Mucosa of gallbladder (tissue), 1 donor: ENCODE results near the gene PNLIPRP1. TPM values are rescaled to one million over a fixed set of nuclear protein-coding genes. Genes with fewer than 3 reads are reported as not detected.

Experiments used
- DNase-seq: peaks from one replicate; pipeline ENCODE4 v3.0.0-alpha.2; 2020; ENCODE audit warnings: low spot score
- total RNA-seq: library from RNA; stranded (reverse); gene quantifications from one replicate; pipeline ENCODE4 v1.2.1, GENCODE V29; 2021
- donor health status: DM: no; HTN: no; CAD: no.

The PNLIPRP1 gene
- 2.1 TPM for total RNA-seq

DNA sequence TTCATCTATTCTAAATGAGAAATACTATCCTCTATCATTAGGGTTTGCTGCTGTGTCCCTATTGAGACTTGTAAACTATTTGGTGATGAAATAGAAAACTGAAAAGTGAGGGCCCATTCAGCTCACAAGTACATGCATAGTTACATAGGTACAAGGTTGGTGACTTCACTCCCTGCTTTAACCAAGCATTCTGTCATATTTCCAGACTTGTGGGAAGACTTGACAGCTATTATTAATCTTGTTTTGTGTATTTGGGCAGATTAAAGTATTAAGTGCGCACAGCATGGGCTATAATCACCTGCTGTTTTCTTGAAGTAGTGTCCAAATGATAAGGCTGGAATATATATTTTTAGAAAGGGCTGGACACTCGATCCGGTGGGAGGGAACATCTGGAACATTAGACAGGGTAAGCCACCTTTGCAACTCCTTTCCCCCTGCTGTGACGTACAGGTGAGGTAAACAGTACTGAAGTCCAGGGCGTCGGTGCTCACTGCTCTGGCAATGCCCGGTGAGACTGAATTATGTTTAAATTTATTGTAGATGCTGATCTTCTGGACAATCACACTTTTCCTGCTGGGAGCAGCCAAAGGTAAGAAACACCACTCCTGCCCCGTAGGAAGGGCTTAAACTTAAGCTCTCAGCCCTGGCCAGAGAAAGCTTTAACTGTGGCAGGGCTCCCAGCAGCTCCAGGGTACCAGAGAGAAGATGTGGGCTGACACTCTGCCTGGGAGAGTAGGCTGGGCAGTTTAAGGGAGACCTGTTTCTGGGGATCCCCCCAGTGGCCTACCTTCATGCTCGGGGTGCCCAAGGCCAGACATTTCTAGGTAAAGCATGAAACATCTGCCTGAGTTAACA is at the start of gene PNLIPRP1:
TSS of gene PNLIPRP1 (plus strand) at position 370 of the 855 bp plus-strand sequence. CDS start at position 541, 171 bp downstream.
- DNase-seq: no peak

DNA sequence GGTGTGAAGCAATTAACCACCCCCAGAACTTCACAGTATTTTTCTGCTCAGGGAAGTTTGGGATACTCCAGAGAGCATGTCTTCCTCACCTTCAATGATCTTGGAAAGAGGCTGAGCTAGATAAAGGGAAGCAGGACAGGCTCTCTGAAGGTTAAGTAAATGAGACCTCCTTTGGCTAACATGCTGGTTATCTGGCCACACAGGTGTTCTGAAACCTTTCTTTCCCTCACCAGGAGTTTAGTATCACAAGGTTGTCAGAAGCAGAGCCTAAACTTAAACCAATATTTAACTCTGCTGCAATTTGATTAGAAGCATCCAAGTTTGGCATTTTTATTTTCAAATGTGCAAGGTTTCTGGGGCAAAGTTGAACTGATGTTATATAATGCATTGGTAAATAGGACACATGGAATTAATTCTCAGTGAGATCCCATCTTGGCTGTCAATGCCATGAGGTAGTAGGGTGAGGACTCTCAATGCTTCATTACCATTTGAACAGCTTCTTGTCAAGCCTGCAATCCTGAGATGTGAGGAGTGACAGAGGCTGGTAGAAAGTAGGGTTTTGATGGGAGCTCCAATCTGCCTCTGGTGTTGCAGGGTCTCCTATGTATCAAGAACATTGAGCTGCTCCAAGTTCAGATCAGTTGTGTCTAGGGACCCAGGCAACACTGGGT is 48.6 kb upstream of the PNLIPRP1 start:
- no peak for DNase-seq

DNA sequence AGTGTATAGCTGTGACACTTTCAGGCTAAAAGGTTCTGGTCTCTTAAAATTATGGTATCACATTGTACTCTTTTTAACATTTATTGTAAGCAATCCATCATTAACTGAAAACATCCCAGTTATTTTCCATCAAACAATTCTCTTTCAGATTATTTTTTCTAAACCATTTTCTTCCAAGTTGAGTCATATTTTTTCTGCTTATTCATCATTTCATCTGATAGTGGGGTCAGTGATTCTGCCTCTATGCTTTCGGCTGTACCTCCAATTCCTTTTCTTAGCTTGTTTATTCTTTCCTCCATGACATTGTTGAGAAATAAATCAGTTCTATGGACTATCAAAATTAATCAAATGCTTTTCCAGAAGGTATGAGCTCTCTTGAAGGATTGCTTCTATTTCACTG is 45.6 kb upstream of the PNLIPRP1 start:
- no peak for DNase-seq

DNA sequence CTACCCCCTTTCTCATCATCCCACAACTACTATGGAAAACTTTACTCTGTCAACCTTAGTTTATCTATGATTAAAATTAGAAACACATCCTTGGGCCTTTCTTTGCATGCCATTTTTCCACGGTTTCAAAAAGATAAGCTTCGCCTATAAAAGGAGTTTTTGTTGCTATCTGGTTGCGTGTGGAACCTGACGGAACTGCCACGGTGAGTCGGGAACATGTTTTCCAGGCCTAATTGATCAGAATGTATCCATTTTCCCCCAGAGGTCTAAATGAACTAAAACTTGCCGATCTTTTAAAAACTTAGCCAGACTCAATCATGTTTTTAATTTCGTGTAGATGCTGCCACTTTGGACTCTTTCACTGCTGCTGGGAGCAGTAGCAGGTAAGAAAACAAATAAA is 45.0 kb upstream of the PNLIPRP1 start, which contains the start of gene PNLIP:
TSS of gene PNLIP (plus strand) at position 176 of the 400 bp plus-strand sequence. CDS start at position 338, 162 bp downstream.
- no peak for DNase-seq

DNA sequence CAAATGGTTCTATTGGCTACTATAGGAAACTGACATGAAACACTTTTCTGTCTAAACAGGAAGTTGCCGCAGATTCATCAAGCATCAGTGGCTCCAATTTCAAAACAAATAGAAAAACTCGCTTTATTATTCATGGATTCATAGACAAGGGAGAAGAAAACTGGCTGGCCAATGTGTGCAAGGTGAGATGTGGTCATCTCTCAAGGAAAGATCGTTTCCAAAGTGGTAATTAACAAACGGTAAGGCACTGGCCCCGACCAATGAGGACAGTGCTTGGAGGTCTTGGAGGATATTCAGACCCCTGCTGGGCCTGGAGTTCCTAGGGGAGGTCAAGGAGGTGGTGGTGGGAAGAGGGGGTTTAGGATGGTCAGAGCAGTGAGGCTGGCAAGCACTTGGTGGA is 42.5 kb upstream of the PNLIPRP1 start:
- no peak for DNase-seq

DNA sequence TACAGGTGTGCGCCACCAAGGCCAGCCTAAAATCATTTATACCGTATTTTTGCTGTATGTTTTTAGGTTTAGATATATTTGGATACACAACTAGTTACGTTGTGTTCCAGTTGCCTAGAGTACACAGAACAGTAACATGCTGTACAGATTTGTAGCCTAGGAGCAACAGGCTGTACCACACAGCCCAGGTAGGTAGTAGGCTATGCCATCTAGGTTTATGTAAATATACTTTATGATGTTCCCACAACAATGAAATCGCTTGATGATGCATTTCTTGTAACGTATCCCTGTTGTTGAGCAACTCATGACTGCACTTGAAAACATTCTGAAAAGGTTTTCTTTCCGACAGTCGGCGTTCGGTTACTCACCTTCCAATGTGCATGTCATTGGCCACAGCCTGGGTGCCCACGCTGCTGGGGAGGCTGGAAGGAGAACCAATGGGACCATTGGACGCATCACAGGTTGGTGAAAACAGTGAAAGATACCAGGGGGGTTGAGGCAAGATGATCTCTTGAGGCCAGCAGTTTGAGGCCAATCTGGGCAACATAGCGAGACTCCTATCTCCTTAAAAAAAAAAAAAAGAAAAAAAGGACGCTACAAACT is 37.3 kb upstream of the PNLIPRP1 start:
- no peak for DNase-seq

DNA sequence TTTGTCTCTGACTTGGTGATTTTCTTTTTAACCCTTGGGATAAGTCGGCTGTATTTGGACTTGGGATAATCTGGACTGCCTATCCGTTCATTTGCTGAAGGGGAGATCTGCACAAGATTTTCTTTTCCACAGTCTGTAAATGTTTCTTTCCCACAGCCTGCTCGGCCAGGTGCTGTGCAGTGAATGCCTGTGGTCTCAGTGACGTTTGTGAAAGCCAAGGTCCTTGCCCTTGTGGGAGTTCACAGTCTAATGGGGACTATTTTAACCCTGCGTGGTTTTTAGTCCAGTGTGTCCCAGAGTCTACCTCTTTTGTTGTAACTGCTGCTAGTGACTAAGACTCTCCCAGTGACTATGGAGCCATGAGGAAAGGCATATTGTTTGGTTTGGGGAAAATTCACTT is 36.1 kb upstream of the PNLIPRP1 start:
- no peak for DNase-seq

DNA sequence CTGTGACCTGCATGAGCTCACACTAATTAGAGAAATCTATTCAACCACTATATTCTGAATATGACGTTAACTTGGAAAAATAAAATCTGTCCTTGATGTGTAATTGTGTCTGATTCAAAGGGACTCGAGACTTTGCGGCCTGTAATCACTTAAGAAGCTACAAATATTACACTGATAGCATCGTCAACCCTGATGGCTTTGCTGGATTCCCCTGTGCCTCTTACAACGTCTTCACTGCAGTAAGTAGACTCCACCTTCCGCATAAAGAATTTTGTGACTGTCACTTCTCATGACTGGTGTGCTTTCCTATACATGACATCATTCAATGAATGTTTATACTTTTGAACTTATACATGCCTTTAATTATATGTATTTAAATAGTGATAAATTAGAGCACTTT is 34.9 kb upstream of the PNLIPRP1 start:
- no peak for DNase-seq

DNA sequence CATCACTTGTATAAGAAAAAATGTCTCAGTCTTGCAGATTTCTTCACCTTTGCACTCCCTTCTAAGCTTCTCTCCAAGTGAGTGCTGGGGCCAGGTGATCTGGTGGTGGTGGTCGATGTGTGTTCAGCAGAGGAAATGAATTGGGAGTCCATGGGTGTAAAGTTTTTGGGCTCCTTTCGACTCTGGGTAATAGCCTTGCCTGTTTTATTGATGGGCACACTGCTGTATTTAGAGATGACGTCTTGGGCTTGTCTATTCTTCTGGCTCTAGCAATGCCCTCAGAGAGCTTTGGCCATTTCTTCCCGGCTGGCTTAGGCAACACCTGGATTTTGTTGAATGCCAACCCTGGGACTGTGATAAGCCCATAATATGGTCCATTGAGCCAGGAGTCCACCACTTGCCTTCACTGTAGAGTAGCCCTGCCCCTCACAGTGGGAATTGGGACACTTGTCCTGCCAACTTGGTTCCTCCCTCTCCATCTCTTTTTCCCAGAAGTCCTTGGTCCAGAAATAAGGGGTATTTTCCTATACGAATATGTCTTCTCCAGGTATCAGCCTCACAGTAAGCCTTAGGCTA is 33.4 kb upstream of the PNLIPRP1 start:
- DNase-seq: no peak

DNA sequence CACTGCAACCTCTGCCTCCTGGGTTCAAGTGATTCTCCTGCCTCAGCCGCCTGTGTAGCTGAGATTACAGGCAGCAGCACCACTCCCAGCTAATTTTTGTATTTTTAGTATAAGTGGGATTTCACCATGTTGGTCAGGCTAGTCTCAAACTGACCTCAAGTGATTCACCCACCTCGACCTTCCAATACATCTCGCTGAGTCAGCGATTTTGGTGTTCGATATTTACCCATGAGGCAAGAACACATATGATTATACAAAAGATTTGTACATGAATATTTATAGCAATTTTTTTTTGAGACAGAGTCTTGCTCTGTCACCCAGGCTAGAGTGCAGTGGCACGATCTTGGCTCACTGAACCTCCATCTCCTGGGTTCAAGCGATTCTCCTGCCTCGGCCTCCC is 25.2 kb upstream of the PNLIPRP1 start:
- DNase-seq: no peak

DNA sequence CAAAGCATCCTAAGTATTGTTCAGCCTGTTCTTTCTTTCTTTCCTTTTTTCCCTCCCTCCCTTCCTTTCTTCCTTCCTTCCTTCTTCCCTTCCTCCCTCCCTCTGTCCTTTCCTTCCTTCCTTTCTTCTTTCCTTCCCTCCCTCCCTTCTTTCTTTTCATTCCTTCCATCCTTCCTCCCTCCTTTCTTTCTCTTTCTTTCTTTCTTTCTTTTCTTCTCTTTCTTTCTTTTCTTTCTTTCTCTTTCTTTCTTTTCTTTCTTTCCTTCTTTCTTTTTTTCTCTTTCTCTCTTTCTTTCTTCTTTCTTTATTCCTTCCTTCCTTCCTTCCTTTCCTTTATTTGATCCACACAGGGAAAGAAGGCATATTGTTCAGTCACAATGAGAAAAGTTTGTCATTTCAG is 23.8 kb upstream of the PNLIPRP1 start:
- no peak for DNase-seq

DNA sequence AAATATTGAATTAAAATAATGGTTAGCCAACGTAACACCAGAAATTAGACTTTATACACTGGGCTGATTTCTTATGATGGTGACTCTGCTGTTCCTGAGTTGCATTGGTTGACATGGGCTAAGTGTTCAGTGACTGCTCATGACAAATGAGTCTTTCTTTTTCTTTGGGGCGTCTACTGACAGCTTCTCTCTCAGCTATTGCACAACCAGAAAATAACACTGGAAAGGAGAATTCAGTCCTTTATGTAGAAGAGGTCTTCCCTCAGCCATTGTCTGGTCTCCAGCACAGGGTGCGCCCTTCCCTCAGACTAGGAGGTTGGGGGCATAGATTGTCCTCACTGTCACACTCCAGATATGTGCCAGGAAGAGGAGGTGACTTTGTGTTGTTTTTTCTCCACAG is 23.4 kb upstream of the PNLIPRP1 start:
- DNase-seq: no peak

DNA sequence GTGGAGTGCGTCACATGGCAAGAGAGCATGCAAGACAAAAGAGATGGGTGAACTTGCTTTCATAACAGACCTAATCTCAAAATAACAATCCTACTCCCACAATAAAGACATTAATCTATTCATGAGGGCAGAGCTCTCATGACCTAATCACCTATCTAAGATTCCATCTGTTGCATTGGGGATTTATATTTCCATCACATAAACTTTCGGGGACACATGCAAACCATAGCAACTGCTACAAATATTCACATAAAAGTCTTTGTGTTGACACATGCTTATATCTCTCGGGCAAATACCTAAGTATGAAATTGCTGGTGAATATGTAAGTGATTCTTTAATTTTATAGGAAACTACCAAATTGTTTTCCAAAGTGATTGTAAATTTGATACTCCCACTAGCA is 16.0 kb upstream of the PNLIPRP1 start:
- no peak for DNase-seq

DNA sequence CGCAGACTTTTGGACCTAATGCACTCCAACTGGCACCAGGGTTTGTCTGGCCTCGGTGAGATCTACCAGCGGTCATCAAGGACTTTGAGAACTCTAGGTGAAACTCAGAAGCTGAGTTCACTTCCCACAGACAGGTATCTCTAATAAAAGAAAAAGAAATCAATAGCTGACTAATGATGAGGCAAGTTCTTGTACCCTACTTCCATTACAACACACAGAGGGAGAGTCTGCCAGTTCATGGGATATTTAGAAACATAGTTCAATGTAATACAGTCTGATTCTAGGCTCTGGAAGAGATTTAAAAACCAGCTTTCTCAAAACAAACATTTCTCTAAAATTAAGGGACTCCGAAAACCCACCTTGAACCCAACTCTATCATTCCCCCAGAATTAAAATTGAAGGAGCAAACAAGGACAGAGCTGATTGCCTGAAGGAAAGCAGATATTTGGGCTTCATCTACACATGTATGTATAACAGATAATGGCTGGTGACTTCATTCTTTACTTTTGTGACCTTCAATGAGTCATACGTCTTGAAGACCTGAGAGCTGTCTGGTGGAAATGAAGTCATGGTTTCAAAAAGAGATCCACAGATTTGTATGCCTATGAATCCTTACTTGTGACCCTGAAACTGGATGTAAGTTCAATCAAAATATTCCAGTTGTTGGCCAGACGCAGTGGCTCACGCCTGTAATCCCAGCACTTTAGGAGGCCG is 2.7 kb upstream of the PNLIPRP1 start:
- no peak for DNase-seq

DNA sequence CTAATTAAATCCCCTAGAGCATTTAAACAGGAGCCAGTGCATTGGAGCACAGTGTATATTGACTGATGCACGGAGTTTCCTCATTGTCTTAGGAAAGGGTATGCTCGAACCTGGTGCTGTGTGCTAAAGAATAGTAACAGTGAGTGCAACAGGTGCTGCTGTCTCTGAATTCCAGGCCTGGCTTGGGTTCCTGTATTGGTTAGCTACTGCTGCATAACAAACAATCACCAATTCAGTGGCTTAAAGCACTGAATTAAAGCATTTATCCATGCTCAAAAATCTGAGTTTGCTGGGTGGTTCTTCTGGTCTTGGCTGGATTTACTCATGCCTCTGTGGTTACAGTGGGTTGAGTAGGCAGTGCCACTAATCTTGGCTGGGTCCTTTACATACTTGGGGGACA is 1.8 kb upstream of the PNLIPRP1 start:
- no peak for DNase-seq

DNA sequence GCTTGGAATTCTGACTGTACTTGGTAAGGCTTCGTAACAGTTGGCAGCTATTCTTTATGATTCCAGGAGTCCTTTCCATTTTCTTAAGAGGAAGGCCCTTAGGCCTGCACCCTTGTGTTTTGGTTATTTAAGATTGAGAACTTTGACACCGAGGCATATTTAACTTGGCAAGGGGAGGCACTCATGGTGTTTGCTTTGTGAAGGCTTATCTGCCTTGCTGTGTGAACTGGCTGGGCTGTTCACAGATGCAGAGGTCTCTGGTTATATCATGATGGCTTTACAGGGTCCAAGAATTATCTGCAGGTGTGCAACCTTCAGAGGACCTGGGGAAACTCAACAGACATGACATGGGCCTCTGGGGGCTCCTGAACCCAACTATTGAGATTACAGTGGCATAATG is 833 bp upstream of the PNLIPRP1 start:
- no peak for DNase-seq

DNA sequence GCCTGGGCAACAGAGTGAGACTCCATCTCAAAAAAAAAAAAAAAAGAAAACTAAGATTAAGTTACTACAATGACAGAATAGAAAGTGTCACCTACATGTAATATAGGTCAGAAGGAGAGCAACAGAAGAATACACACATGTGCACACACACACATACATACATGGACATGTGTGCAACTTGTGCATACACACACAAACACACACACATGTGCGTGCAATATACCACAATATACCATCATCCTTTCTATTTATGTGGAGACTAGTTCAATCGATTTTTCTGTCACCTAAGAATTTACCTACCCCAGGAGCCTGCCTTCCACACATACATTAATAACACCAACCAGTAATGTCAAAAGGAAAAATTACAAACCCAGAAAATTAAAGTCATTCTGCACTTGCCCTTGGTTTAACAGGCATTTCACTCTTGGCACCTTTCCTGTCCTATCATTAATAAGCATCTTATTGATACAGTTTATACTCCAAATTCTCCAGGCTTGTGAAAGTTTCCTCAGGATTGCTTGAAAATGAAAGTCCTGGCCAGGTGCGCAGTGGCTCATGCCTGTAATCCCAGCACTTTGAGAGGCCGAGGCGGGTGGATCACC is 2.5 kb downstream of the PNLIPRP1 start:
- DNase-seq: no peak

DNA sequence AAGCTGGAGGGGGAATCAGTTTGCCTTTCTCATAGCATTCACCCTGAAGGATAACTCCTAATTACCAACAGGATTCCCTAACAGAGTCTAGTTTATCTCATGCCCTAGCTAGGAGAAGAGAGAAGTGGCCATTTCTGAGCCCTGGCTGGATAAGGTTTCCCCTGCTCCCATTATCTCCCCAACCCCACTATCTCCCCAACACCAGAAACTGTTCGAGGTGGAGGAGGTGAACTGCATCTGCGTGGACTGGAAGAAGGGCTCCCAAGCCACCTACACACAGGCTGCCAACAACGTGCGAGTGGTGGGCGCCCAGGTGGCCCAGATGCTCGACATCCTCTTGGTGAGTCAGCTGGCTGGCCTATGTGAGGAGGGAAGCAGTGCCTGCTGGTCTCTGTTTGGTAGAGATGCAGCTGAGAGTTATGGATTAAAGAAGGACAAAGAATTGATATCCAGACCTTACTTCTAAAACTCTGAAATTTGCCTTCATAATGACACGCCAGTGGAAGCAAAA is 3.8 kb downstream of the PNLIPRP1 start:
- no peak for DNase-seq

DNA sequence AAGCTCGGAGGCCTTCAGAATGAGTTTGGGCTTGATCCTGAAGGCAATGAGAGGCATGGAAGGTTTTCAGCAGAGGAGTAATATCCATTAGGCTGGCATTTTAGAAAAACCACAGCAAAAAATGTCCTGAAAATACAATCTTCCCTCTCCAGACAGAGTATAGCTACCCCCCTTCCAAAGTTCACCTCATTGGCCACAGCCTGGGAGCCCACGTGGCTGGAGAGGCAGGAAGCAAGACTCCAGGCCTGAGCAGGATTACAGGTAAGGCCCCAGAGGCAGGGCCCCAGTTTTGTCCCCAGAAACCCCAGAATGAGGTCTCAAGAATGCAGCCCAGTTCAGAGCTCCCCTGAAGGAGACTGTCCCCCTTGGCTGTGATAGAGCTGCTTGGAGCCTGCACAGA is 5.3 kb downstream of the PNLIPRP1 start:
- no peak for DNase-seq

DNA sequence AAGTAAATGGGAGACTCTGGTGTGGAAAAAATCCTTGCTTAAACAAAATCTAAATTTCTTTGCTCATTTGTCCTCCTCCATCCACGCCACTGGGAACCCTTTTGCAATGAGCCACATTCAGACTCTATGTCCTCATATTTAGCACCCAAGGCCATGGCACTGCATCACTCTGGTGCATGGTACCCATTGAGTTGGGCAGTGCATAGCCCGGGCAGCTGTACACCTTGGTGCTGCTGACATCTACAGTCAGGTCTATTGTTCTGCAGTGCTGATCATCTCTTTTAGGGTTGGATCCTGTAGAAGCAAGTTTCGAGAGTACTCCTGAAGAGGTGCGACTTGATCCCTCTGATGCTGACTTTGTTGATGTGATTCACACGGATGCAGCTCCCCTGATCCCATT is 6.8 kb downstream of the PNLIPRP1 start:
- DNase-seq: no peak

DNA sequence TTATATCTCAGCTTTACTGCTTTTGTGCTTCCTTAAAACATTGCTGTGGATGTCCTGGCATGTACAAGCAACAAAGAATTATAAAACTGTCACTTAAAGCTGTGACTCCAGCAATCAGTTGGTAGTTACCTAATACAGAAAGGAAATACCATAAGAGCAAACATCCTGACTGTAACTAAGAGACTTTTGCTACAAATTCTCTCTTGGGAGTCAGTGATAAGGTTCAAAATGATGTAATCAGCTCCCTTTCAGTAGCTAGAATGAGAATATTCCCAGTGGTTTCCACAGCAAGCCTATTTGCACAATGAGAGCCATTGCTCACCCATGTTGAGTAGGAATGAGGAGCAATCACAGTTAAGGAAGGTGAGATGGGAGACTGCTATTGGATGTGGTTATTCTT is 7.6 kb downstream of the PNLIPRP1 start:
- no peak for DNase-seq
